GM21723 (cell line): ENCODE data around the gene ANXA3.
"Not testable (repeated sequence)": the region's sequence is repeated elsewhere in the genome, so short reads cannot be mapped to it uniquely, and the experiment has no call there.

Experiments used
- ATAC-seq: cut with Tn5 transposase; IDR thresholded peaks from one replicate; pipeline ENCODE4 v1.9.1; 2021; ENCODE audit warnings: mild to moderate bottlenecking, moderate library complexity; ENCODE audit not compliant: unreplicated experiment

The ANXA3 gene

GRCh38 chr4:78551420-78552351 is at the start of gene ANXA3:
ANXA3 (plus strand) TSS chr4:78551770; CDS start chr4:78554474, 2,704 bp downstream.
- ATAC-seq = no peak

GRCh38 chr4:78506260-78506659 is 45.3 kb upstream of the ANXA3 start:
- ATAC-seq = not testable (repeated sequence)

GRCh38 chr4:78509043-78509442 is 42.5 kb upstream of the ANXA3 start:
- no peak for ATAC-seq

GRCh38 chr4:78510108-78510507 is 41.5 kb upstream of the ANXA3 start:
- ATAC-seq = no peak

GRCh38 chr4:78510681-78511080 is 40.9 kb upstream of the ANXA3 start:
- ATAC-seq = no peak

GRCh38 chr4:78512357-78512920 is 39.1 kb upstream of the ANXA3 start:
- ATAC-seq = no peak

GRCh38 chr4:78513411-78513975 is 38.1 kb upstream of the ANXA3 start:
- ATAC-seq = no peak

GRCh38 chr4:78517050-78517652 is 34.4 kb upstream of the ANXA3 start:
- ATAC-seq = no peak

- ATAC-seq = no peak
Observed at GRCh38 chr4:78518561-78518960, 33.0 kb upstream of the ANXA3 start.

- no peak for ATAC-seq
Observed at GRCh38 chr4:78519962-78520361, 31.6 kb upstream of the ANXA3 start.

GRCh38 chr4:78520808-78521226 is 30.8 kb upstream of the ANXA3 start:
- no peak for ATAC-seq

- ATAC-seq = no peak
Observed at GRCh38 chr4:78524009-78524408, 27.6 kb upstream of the ANXA3 start.

GRCh38 chr4:78525559-78525958 is 26.0 kb upstream of the ANXA3 start:
- no peak for ATAC-seq

GRCh38 chr4:78527103-78527502 is 24.5 kb upstream of the ANXA3 start:
- ATAC-seq = no peak

GRCh38 chr4:78527555-78527954 is 24.0 kb upstream of the ANXA3 start:
- ATAC-seq = no peak

GRCh38 chr4:78528327-78528726 is 23.2 kb upstream of the ANXA3 start:
- ATAC-seq = no peak

- ATAC-seq = no peak
Observed at GRCh38 chr4:78529569-78530209, 21.9 kb upstream of the ANXA3 start.

GRCh38 chr4:78532046-78532445 is 19.5 kb upstream of the ANXA3 start:
- ATAC-seq = no peak

- no peak for ATAC-seq
Observed at GRCh38 chr4:78533854-78534253, 17.7 kb upstream of the ANXA3 start.

GRCh38 chr4:78534286-78534955 is 17.1 kb upstream of the ANXA3 start:
- no peak for ATAC-seq
